HL-60 (cell line): ENCODE measurements around the gene NR3C2.

Source experiments
- POLR2AphosphoS5 ChIP-seq: IDR thresholded peaks from 2 replicates; pipeline ENCODE4 v1.6.1; 2012; ENCODE audit warnings: low read depth
- TF ChIP-seq, protein P1 (sequence below): IDR thresholded peaks from one replicate; pipeline ENCODE4 v1.5.1; 2011; ENCODE audit warnings: low read length, control low read depth, inconsistent platforms; ENCODE audit not compliant: insufficient read depth

DNA sequence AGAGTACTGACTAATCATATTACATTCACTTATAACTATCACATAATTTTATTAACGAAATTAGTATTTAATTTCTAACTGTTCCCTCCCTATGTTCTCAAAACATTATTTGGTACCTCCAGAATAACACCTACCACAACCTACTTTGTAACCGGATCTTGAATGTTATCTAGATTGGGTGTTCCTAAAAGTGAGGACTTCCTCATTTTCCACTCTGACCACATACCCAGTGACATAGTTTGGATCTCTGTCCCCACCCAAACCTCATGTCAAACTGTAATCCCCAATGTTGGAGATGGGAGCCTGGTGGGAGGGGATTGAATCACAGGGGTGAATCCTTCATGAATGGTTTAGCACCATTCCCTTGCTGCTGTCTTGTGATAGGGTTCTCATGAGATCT lies 21.8 kb downstream of the NR3C2 start:
- TF ChIP-seq, protein P1, sequence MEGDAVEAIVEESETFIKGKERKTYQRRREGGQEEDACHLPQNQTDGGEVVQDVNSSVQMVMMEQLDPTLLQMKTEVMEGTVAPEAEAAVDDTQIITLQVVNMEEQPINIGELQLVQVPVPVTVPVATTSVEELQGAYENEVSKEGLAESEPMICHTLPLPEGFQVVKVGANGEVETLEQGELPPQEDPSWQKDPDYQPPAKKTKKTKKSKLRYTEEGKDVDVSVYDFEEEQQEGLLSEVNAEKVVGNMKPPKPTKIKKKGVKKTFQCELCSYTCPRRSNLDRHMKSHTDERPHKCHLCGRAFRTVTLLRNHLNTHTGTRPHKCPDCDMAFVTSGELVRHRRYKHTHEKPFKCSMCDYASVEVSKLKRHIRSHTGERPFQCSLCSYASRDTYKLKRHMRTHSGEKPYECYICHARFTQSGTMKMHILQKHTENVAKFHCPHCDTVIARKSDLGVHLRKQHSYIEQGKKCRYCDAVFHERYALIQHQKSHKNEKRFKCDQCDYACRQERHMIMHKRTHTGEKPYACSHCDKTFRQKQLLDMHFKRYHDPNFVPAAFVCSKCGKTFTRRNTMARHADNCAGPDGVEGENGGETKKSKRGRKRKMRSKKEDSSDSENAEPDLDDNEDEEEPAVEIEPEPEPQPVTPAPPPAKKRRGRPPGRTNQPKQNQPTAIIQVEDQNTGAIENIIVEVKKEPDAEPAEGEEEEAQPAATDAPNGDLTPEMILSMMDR, result no peak
- no peak for TF ChIP-seq POLR2AphosphoS5
